Measurements from ENCODE around the gene DRC1. TPM values are rescaled to one million over a fixed set of nuclear protein-coding genes. Genes with fewer than 3 reads are reported as not detected.

Gene DRC1
- total RNA-seq, 3 donors from 2014 or later (not counting 1 experiment from before 2014, with no cell fraction given): not detected

DNA sequence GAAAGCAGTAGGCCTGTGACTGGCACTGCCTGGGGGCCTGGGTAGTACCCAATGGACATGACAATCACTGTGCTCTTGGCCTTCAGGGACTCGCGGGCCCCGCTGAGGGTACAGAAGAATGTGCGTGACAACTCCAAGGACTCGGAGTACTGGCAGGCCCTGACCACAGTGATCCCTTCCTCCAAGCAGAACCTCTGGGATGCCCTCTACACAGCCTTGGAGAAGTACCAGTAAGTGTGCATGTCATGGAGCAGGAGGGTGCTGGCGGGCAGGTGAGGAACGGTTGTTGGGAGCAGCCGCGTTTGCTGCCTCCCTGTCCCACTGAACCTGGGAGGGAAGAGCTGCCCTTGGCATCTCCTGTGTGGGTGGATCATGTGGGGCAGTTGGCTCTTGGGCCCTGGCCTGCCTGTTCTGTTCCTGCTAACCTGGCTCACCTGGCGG is 52.9 kb downstream of the DRC1 start:
- H3K4me3 ChIP-seq (ENCODE audit: low read length): no peak overlapping the region
- no peaks in the 10 kb centered on the region for H3K27me3 ChIP-seq (ENCODE audit: control insufficient read depth, insufficient read depth, low read length)
- TF ChIP-seq, protein P1, sequence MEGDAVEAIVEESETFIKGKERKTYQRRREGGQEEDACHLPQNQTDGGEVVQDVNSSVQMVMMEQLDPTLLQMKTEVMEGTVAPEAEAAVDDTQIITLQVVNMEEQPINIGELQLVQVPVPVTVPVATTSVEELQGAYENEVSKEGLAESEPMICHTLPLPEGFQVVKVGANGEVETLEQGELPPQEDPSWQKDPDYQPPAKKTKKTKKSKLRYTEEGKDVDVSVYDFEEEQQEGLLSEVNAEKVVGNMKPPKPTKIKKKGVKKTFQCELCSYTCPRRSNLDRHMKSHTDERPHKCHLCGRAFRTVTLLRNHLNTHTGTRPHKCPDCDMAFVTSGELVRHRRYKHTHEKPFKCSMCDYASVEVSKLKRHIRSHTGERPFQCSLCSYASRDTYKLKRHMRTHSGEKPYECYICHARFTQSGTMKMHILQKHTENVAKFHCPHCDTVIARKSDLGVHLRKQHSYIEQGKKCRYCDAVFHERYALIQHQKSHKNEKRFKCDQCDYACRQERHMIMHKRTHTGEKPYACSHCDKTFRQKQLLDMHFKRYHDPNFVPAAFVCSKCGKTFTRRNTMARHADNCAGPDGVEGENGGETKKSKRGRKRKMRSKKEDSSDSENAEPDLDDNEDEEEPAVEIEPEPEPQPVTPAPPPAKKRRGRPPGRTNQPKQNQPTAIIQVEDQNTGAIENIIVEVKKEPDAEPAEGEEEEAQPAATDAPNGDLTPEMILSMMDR (IDR thresholded peaks at IDR 0.05): no peak
- peaks cover 11% of the 10 kb centered on the region for H3K4me1 ChIP-seq (ENCODE audit: control insufficient read depth, insufficient read depth, low read length)
- H3K9me3 Mint-ChIP-seq: no peaks in the 10 kb centered on the region
- intact Hi-C loops (cut with micrococcal nuclease): no loop called here
- peaks cover 6 to 12% of the 10 kb centered on the region in 2 donors for H3K27me3 Mint-ChIP-seq (ENCODE audit: low read depth in 2 of 2)
- 92% methylated on average over 10 of the region's 10 CpGs for WGBS (ENCODE audit: insufficient coverage)
- H3K4me1 Mint-ChIP-seq: no peaks in the 10 kb centered on the region
- ATAC-seq: no peak
- H3K27ac ChIP-seq (ENCODE audit: low read length): no peak overlapping the region
- no peaks in the 10 kb centered on the region for H3K36me3 ChIP-seq (ENCODE audit: control insufficient read depth, insufficient read depth, low read length)
- no peaks in the 10 kb centered on the region for H3K36me3 Mint-ChIP-seq
- no peak for DNase-seq
- no peak overlapping the region for H3K27ac Mint-ChIP-seq
- H3K9me3 ChIP-seq (ENCODE audit: control insufficient read depth, insufficient read depth, low read length): no peaks in the 10 kb centered on the region
- H3K4me3 Mint-ChIP-seq: no peak overlapping the region

- H3K4me3 Mint-ChIP-seq: no peak overlapping the region
- H3K36me3 Mint-ChIP-seq: no peaks in the 10 kb centered on the region
- intact Hi-C loops (cut with micrococcal nuclease): no loop called here
- H3K36me3 ChIP-seq (ENCODE audit: control insufficient read depth, insufficient read depth, low read length): no peaks in the 10 kb centered on the region
- H3K27me3 ChIP-seq (ENCODE audit: control insufficient read depth, insufficient read depth, low read length): no peaks in the 10 kb centered on the region
- H3K9me3 Mint-ChIP-seq: no peaks in the 10 kb centered on the region
- DNase-seq (no peak), ATAC-seq (no peak)
- no peak overlapping the region for H3K27ac ChIP-seq (ENCODE audit: low read length)
- no peak overlapping the region for H3K4me3 ChIP-seq (ENCODE audit: low read length)
- TF ChIP-seq, protein P1 (IDR thresholded peaks at IDR 0.05): no peak
- H3K4me1 Mint-ChIP-seq: no peaks in the 10 kb centered on the region
- no peaks in the 10 kb centered on the region for H3K9me3 ChIP-seq (ENCODE audit: control insufficient read depth, insufficient read depth, low read length)
- H3K4me1 ChIP-seq (ENCODE audit: control insufficient read depth, insufficient read depth, low read length): peaks cover 11% of the 10 kb centered on the region
- no peak overlapping the region for H3K27ac Mint-ChIP-seq
- H3K27me3 Mint-ChIP-seq (ENCODE audit: low read depth in 2 of 2): peaks cover 6 to 12% of the 10 kb centered on the region in 2 donors
- 79% methylated on average over 11 of the region's 11 CpGs for WGBS (ENCODE audit: insufficient coverage)
These were observed 53.4 kb downstream of the DRC1 start for GRCh38 chr2:26455037-26455669.

DNA sequence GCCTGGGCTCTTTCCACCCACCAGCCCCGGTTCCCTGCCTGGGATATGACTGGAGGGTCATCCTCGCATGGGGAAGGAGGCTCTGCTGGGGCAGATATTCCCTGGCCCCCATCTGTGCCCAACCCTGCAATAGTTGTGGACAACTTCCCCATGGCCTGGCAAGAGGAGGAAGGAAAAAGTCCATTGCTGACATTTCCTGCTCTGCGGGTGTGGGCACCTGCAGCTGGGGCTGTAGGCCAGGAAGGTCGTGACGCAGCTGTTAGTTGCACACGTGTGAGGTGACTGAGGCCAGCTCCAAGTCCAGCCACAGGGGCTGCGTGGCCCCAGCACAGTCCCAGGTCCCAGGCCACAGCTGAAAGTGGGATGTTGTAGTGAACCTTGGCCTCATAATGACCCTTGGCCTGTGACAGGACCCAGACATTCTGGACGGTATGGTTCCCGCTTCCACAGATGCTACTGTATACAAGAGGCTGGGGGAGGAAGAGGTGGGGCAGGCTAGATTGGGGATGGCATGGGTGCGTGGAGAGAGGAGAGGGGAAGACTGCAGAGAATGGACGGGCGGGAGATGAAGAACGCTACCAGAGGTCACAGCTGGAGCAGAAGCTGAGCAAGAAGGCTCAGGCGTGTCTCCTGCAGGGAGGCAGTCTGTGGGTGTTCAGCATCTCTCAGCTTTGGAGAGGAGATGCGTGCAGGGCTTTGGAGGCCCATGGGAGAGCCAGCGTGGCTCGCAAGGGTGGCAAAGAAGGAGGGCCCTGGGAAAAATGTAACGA is 54.1 kb downstream of the DRC1 start:
- H3K4me1 ChIP-seq (ENCODE audit: control insufficient read depth, insufficient read depth, low read length): peaks cover 11% of the 10 kb centered on the region
- H3K4me3 Mint-ChIP-seq: no peak overlapping the region
- no peaks in the 10 kb centered on the region for H3K36me3 Mint-ChIP-seq
- no peak overlapping the region for H3K4me3 ChIP-seq (ENCODE audit: low read length)
- H3K9me3 Mint-ChIP-seq: no peaks in the 10 kb centered on the region
- H3K9me3 ChIP-seq (ENCODE audit: control insufficient read depth, insufficient read depth, low read length): no peaks in the 10 kb centered on the region
- DNase-seq (no peak), ATAC-seq (no peak)
- H3K27me3 ChIP-seq (ENCODE audit: control insufficient read depth, insufficient read depth, low read length): no peaks in the 10 kb centered on the region
- 59% methylated on average over 18 of the region's 18 CpGs for WGBS (ENCODE audit: insufficient coverage)
- intact Hi-C loops (cut with micrococcal nuclease): no loop called here
- no peak overlapping the region for H3K27ac Mint-ChIP-seq
- TF ChIP-seq, protein P1 (IDR thresholded peaks at IDR 0.05): no peak
- H3K27ac ChIP-seq (ENCODE audit: low read length): no peak overlapping the region
- H3K36me3 ChIP-seq (ENCODE audit: control insufficient read depth, insufficient read depth, low read length): no peaks in the 10 kb centered on the region
- H3K4me1 Mint-ChIP-seq: no peaks in the 10 kb centered on the region
- peaks cover 6 to 12% of the 10 kb centered on the region in 2 donors for H3K27me3 Mint-ChIP-seq (ENCODE audit: low read depth in 2 of 2)
